Endothelial cell of umbilical vein (primary cell): ENCODE measurements around the gene LINGO4. TPM values are rescaled to one million over a fixed set of nuclear protein-coding genes. Genes with fewer than 3 reads are reported as not detected.

Experiments
- BruUV-seq: library from RNA; stranded (reverse); fragments of 400-500 nt; replicated peaks from 2 replicates; lab custom pipeline; 2021; lab: Mats Ljungman, UMichigan
- CTCF ChIA-PET: fragments of 300-600, 350-600 bp; sonication (Branson Sonifier 250); formaldehyde crosslinking; loops from one replicate; lab custom pipeline; 2021; ENCODE audit warnings: antibody characterized with exemption, inconsistent platforms; lab: Charles Lee
- POLR2A ChIA-PET: fragments of 300-600, 350-600 bp; sonication (Branson Sonifier 250); formaldehyde crosslinking; loops from one replicate; lab custom pipeline; 2021; ENCODE audit warnings: antibody characterized with exemption, inconsistent platforms; lab: Charles Lee
- DNase-seq: peaks from one replicate; pipeline ENCODE4 v3.0.0-alpha.2; 2011; ENCODE audit warnings: low read depth, low spot score
- FAIRE-seq: peaks from 2 replicates; lab custom pipeline; 2011; peaks lifted over from hg19 to GRCh38; lab: Jason Lieb, UNC
- H2AFZ ChIP-seq: 2 replicates; pipeline ENCODE4 v1.6.0; 2012; ENCODE audit warnings: low read depth, low read length, control low read depth, inconsistent platforms
- H3K27ac ChIP-seq: 2 replicates; pipeline ENCODE4 v1.5.1; 2011; ENCODE audit warnings: low read depth, mild to moderate bottlenecking, control low read depth, low read length, moderate library complexity; ENCODE audit not compliant: insufficient read depth
- H3K27me3 ChIP-seq, 2 experiments: 2 replicates each; pipeline versions ENCODE4 v1.6.0 to v1.6.1; 2011; ENCODE audit warnings: low read length in 2 of 2, mixed read lengths in 1 of 2; ENCODE audit not compliant: control insufficient read depth in 2 of 2, insufficient read depth in 2 of 2
- H3K36me3 ChIP-seq, 2 experiments: 2 replicates in 1 of 2; 3 replicates in 1 of 2; pipeline ENCODE4 v1.5.1; 2011; ENCODE audit warnings: low read length in 2 of 2, mild to moderate bottlenecking in 1 of 2, moderate library complexity in 1 of 2; ENCODE audit not compliant: control insufficient read depth in 2 of 2, insufficient read depth in 2 of 2; ENCODE audit errors: extremely low read depth in 1 of 2
- H3K4me1 ChIP-seq: 3 replicates; pipeline ENCODE4 v1.5.1; 2011; ENCODE audit warnings: mild to moderate bottlenecking, low read length; ENCODE audit not compliant: control insufficient read depth, insufficient read depth; ENCODE audit errors: extremely low read depth
- H3K4me2 ChIP-seq: 2 replicates; pipeline ENCODE4 v1.6.1; 2011; ENCODE audit warnings: low read length, control low read depth, mixed read lengths; ENCODE audit not compliant: insufficient read depth
- H3K4me3 ChIP-seq, 3 experiments: fragments of 200-600 bp in 1 of 3; sonication (generic), shearing (Covaris generic) in 1 of 3; replicated peaks in 1 of 3; 2 replicates each; pipeline ENCODE4 v1.5.1; 2011 to 2016; ENCODE audit warnings: control low read depth in 3 of 3, low read length in 3 of 3, mild to moderate bottlenecking in 2 of 3, inconsistent platforms in 1 of 3, low read depth in 1 of 3, moderate library complexity in 1 of 3; ENCODE audit not compliant: insufficient read depth in 1 of 3
- H3K79me2 ChIP-seq: 2 replicates; pipeline ENCODE4 v1.6.0; 2012; ENCODE audit warnings: low read length, inconsistent platforms; ENCODE audit not compliant: control insufficient read depth, insufficient read depth
- H3K9ac ChIP-seq: replicated peaks from 2 replicates; pipeline ENCODE3; 2011; ENCODE audit warnings: low read length, control low read depth; ENCODE audit not compliant: insufficient read depth; ENCODE audit errors: extremely low read depth
- H3K9me1 ChIP-seq: replicated peaks from 3 replicates; pipeline ENCODE4 v1.6.0; 2011; ENCODE audit warnings: mild to moderate bottlenecking, low read length; ENCODE audit not compliant: control insufficient read depth, insufficient read depth; ENCODE audit errors: extremely low read depth
- H3K9me3 ChIP-seq: replicated peaks from 2 replicates; pipeline ENCODE4 v1.5.1; 2012; ENCODE audit warnings: low read length, inconsistent platforms; ENCODE audit not compliant: control insufficient read depth, insufficient read depth
- H4K20me1 ChIP-seq: replicated peaks from 2 replicates; pipeline ENCODE3; 2011; ENCODE audit warnings: mild to moderate bottlenecking, low read length; ENCODE audit not compliant: control insufficient read depth, insufficient read depth; ENCODE audit errors: extremely low read depth
- CTCF ChIP-seq, 2 donors: IDR thresholded peaks; 1 replicate in 1 of 2; 2 replicates in 1 of 2; pipeline ENCODE4 v1.5.1; 2011; ENCODE audit warnings: low read length in 2 of 2, mild to moderate bottlenecking in 2 of 2, moderate library complexity in 2 of 2, control low read depth in 1 of 2, inconsistent platforms in 1 of 2, low read depth in 1 of 2; ENCODE audit not compliant: insufficient read depth in 1 of 2; ENCODE audit errors: extremely low read depth in 1 of 2
- EZH2 ChIP-seq: IDR thresholded peaks from 2 replicates; pipeline ENCODE4 v1.6.1; 2012; ENCODE audit warnings: borderline replicate concordance, low read depth, mild to moderate bottlenecking, moderate library complexity, low read length, inconsistent platforms; ENCODE audit not compliant: severe bottlenecking
- FOS ChIP-seq: IDR thresholded peaks from 2 replicates; pipeline ENCODE4 v1.6.1; 2011; ENCODE audit warnings: mild to moderate bottlenecking, low read length, moderate library complexity, borderline replicate concordance; ENCODE audit not compliant: insufficient read depth
- GATA2 ChIP-seq: IDR thresholded peaks from 2 replicates; pipeline ENCODE4 v1.7.0; 2011; ENCODE audit warnings: low read depth, mild to moderate bottlenecking, moderate library complexity, mixed read lengths, low read length; ENCODE audit not compliant: insufficient read length, insufficient read depth
- JUN ChIP-seq: IDR thresholded peaks from 2 replicates; pipeline ENCODE4 v1.6.1; 2011; ENCODE audit warnings: borderline replicate concordance, low read depth; ENCODE audit not compliant: insufficient read length, insufficient read depth
- MAX ChIP-seq: IDR thresholded peaks from 2 replicates; pipeline ENCODE4 v1.6.1; 2011; ENCODE audit not compliant: insufficient read depth, insufficient read length
- MYC ChIP-seq: IDR thresholded peaks from one replicate; pipeline ENCODE4 v1.6.1; 2011; ENCODE audit warnings: mild to moderate bottlenecking, low read depth, low read length
- POLR2A ChIP-seq: IDR thresholded peaks from 2 replicates; pipeline ENCODE4 v1.6.1; 2012; ENCODE audit warnings: low read depth, mild to moderate bottlenecking, control low read depth, low read length
- POLR2AphosphoS5 ChIP-seq: IDR thresholded peaks from 2 replicates; pipeline ENCODE4 v1.6.1; 2012; ENCODE audit warnings: low read depth, mild to moderate bottlenecking, control low read depth, low read length, moderate library complexity; ENCODE audit not compliant: insufficient read depth
- dilution Hi-C: fragments of 300-500 bp; cut with MboI; formaldehyde crosslinking; loops from one replicate; pipeline ENCODE4 v1.15.0; 2019; ENCODE audit warnings: low sequenced_read_pairs; ENCODE audit not compliant: extremely low pct_ligation_motif_present
- intact Hi-C: fragments of 100-400 bp; cut with micrococcal nuclease; formaldehyde crosslinking; loops from one replicate; pipeline ENCODE4 v1.10.0; 2022
- polyA plus RNA-seq, 4 experiments: library from polyadenylated mRNA; depleted of rRNA in 3 of 4; stranded (reverse) in 3 of 4; unstranded in 1 of 4; fragments of >200 nt; gene quantifications; 2 replicates each; pipeline versions ENCODE4 v1.2.1 to v1.2.3, GENCODE V29; 2011 to 2012; ENCODE audit warnings: missing spikeins in 1 of 4
- total RNA-seq: library from RNA; stranded (reverse); gene quantifications from 2 replicates; pipeline ENCODE4 v1.2.3, GENCODE V29; 2021

Gene LINGO4
- total and polyA plus RNA-seq, 2 donors (not counting 3 experiments of a cell fraction or from before 2014, with no cell fraction given) = not detected

- intact Hi-C loops = no loop called here
- peaks cover 15 to 19% of the 10 kb centered on the region in 2 experiments for H3K27me3 ChIP-seq
- CTCF ChIA-PET = interaction anchor here (1.2 to 2.6 kb wide), 4 partner anchors 9 to 23 kb away, joined by 3 to 7 read pairs (median 3); no protein-coding TSS in a partner anchor
Measured at GRCh38 chr1:151803164-151803563, 2.1 kb downstream of the LINGO4 start.

More at GRCh38 chr1:151803164-151803563, 2.1 kb downstream of the LINGO4 start:
- Histone ChIP-seq H3K27ac (no peak overlapping the region), H3K9me1 (no peaks in the 10 kb centered on the region), H3K4me3 (no peak overlapping the region), H2AFZ (no peak overlapping the region), H3K9me3 (no peaks in the 10 kb centered on the region), H3K9ac (no peak overlapping the region), H3K4me2 (no peak overlapping the region), H4K20me1 (no peaks in the 10 kb centered on the region), H3K79me2 (no peaks in the 10 kb centered on the region), H3K4me1 (no peaks in the 10 kb centered on the region), H3K36me3 (no peaks in the 10 kb centered on the region)
- no peak for DNase-seq
- dilution Hi-C loops = no loop called here
- FAIRE-seq = no peak
- no TSS peak for BruUV-seq
- POLR2A ChIA-PET = interaction anchor here (0.6 kb wide), 1 partner anchor 45 kb away, joined by 3 read pairs; no protein-coding TSS in a partner anchor
- TF ChIP-seq GATA2 = no peak
- no peak for TF ChIP-seq CTCF (IDR thresholded peaks at IDR 0.05; ENCODE audit: extremely low read depth in 1 of 2, insufficient read depth in 1 of 2, low read depth in 1 of 2, low read length in 2 of 2)
- TF ChIP-seq JUN = no peak
- TF ChIP-seq POLR2A = no peak
- no peak for TF ChIP-seq POLR2AphosphoS5
- TF ChIP-seq FOS = no peak
- TF ChIP-seq MYC = no peak
- TF ChIP-seq EZH2 = no peak
- no peak for TF ChIP-seq MAX
